Heart right ventricle (tissue), 16 donors: ENCODE measurements around the gene FAF1. TPM values are rescaled to one million over a fixed set of nuclear protein-coding genes. Genes with fewer than 3 reads are reported as not detected.
"Not testable (repeated sequence)": the region's sequence is repeated elsewhere in the genome, so short reads cannot be mapped to it uniquely, and the experiment has no call there.

Experiments used
- ATAC-seq, 8 donors: fragments of 200-7000 bp; cut with Tn5 transposase; one replicate each; pipeline ENCODE4 v1.9.1; 2020; ENCODE audit warnings: mild to moderate bottlenecking in 8 of 8, moderate library complexity in 8 of 8, moderate number of reproducible peaks in 1 of 8
- DNase-seq, 2 donors: peaks; one replicate each; pipeline ENCODE4 v3.0.0-alpha.2; 2020
- H3K27ac ChIP-seq, 10 donors: fragments of 200-600 bp; sonication (generic) in 2 of 10; one replicate each; pipeline versions ENCODE4 v1.5.0 to v1.8.0; 2020 to 2022; ENCODE audit warnings: mild to moderate bottlenecking in 3 of 10
- H3K27me3 ChIP-seq, 7 donors: fragments of 200-600 bp; one replicate each; pipeline ENCODE4 v1.8.0; 2021 to 2022; ENCODE audit warnings: mild to moderate bottlenecking in 2 of 7
- H3K36me3 ChIP-seq, 9 donors: fragments of 200-600 bp; sonication (generic) in 1 of 9; one replicate each; pipeline versions ENCODE4 v1.5.0 to v1.8.0; 2020 to 2022; ENCODE audit warnings: mild to moderate bottlenecking in 2 of 9
- H3K4me1 ChIP-seq, 9 donors: fragments of 200-600 bp; sonication (generic) in 1 of 9; one replicate each; pipeline versions ENCODE4 v1.5.0 to v1.8.0; 2020 to 2022; ENCODE audit warnings: mild to moderate bottlenecking in 4 of 9
- H3K4me3 ChIP-seq, 10 donors: fragments of 200-600 bp; sonication (generic) in 2 of 10; one replicate each; pipeline versions ENCODE4 v1.5.0 to v1.8.0; 2020 to 2022; ENCODE audit warnings: mild to moderate bottlenecking in 7 of 10, moderate library complexity in 2 of 10
- H3K9me3 ChIP-seq, 11 donors: fragments of 200-600 bp in 10 of 11; sonication (generic) in 2 of 11; one replicate each; pipeline versions ENCODE4 v1.5.0 to v1.8.0; 2013 to 2022; ENCODE audit warnings: mild to moderate bottlenecking in 2 of 11, control low read depth in 1 of 11, moderate library complexity in 1 of 11
- CTCF ChIP-seq, 9 donors: fragments of 200-600 bp; sonication (generic) in 2 of 9; IDR thresholded peaks; one replicate each; pipeline versions ENCODE4 v1.5.0 to v1.8.0; 2021 to 2022; ENCODE audit warnings: antibody characterized with exemption in 9 of 9, mild to moderate bottlenecking in 5 of 9, moderate library complexity in 1 of 9
- WGBS, 2 donors: extraction: QIAGEN DNeasy Blood & Tissue Kit; methylation state at CpG; one replicate each; pipeline ENCODE4 v1.1.7; 2013; ENCODE audit warnings: inconsistent platforms in 1 of 2; 5-methylcytosine and 5-hydroxymethylcytosine counted together
- intact Hi-C, 10 donors: fragments of 100-400 bp; cut with DNase I; formaldehyde crosslinking; loops; one replicate each; pipeline versions ENCODE4 v1.11.1 to v1.14.2; 2022
- polyA plus RNA-seq, 2 donors: library from polyadenylated mRNA; stranded (reverse); fragments of 200-250 nt; gene quantifications; one replicate each; pipeline ENCODE4 v1.2.3, GENCODE V29; 2013
- total RNA-seq, 10 donors: library from RNA; stranded (reverse); fragmentation: NEBNext Ultra II Directional in 3 of 10; extraction: Animal tissue kit (Norgen Biotek cat#: 25700) in 3 of 10; gene quantifications; one replicate each; pipeline versions ENCODE4 v1.2.1 to v1.2.4, GENCODE V29; 2021 to 2023
- donor health status: Arrhythmogenic right ventricular cardiomyopathy.
- donor health status: ischemic (EF 13 %, LVEDD 7.1; RV severe dilation, severe dysfunction).
- donor health status: healthy with polysubstance abuse.
- donor health status: DM: no; HTN: yes; CAD: no.
- donor health status: DM: no; HTN: no; CAD: no.
- donor health status: ischemic (EF 25% LVEDD 6.9; RV normal size, moderate dysfunction).
- donor health status: ischemic (EF 25% LVEDD 5.7; RV mildly dilated, moderate dysfunction).
- donor health status: healthy.
- donor health status: DM: yes; HTN: yes; CAD: no.
- donor health status: Ischemic cardiomyopathy.
- donor health status: ischemic (EF 35%, LVEDD 5.7; RV mildly dilated, moderate dysfunction).
- donor health status: nonischemic (EF 11% LVEDD 7.7; RV severe dilation, severe dysfunction).
- donor health status: DM: yes; HTN: yes; CAD: no.
- donor health status: PGD.
- donor health status: ischemic (EF 29% LVEDD 5.4; RV normal size, mild dysfunction).
- donor health status: nonischemic (EF 23%, LVEDD 6.1; RV moderate dilation, normal function).

The FAF1 gene
- total and polyA plus RNA-seq, 12 donors, result 30.9 to 102 (median 88.9) TPM

GRCh38 chr1:50542362-50542761, 417.7 kb downstream of the FAF1 start:
- ATAC-seq (no peak), DNase-seq (no peak)
- Histone ChIP-seq H3K27me3 (no peaks in the 10 kb centered on the region), H3K27ac (no peak overlapping the region), H3K9me3 (no peaks in the 10 kb centered on the region), H3K4me1 (no peaks in the 10 kb centered on the region), H3K4me3 (no peak overlapping the region), H3K36me3 (peaks cover 0 to 21% (median 0%) of the 10 kb centered on the region in 9 donors)
- intact Hi-C loops, result no loop called here
- no peak for TF ChIP-seq CTCF (IDR thresholded peaks at IDR 0.05)

GRCh38 chr1:50538476-50538875, 421.6 kb downstream of the FAF1 start:
- no peaks in the 10 kb centered on the region for H3K4me1 ChIP-seq
- no peak for TF ChIP-seq CTCF (IDR thresholded peaks at IDR 0.05)
- intact Hi-C loops, result no loop called here
- ATAC-seq (no peak), DNase-seq (no peak)
- no peak overlapping the region for H3K4me3 ChIP-seq
- WGBS, 2 donors, result 92 to 94% methylated on average over 1 of the region's 1 CpG
- H3K36me3 ChIP-seq, result peaks cover 0 to 55% (median 0%) of the 10 kb centered on the region in 9 donors
- no peak overlapping the region for H3K27ac ChIP-seq
- H3K27me3 ChIP-seq, result no peaks in the 10 kb centered on the region
- no peaks in the 10 kb centered on the region for H3K9me3 ChIP-seq

GRCh38 chr1:50531601-50532000, 428.5 kb downstream of the FAF1 start:
- Histone ChIP-seq H3K4me1 (no peaks in the 10 kb centered on the region), H3K9me3 (no peaks in the 10 kb centered on the region), H3K36me3 (peaks cover 0 to 47% (median 4%) of the 10 kb centered on the region in 9 donors), H3K27me3 (no peaks in the 10 kb centered on the region), H3K4me3 (no peak overlapping the region), H3K27ac (no peak overlapping the region)
- no peak for TF ChIP-seq CTCF (IDR thresholded peaks at IDR 0.05)
- WGBS, 2 donors, result 95 to 100% methylated on average over 1 of the region's 1 CpG
- intact Hi-C loops, result no loop called here
- DNase-seq (no peak), ATAC-seq (no peak)

- no peak for TF ChIP-seq CTCF (IDR thresholded peaks at IDR 0.05)
- Histone ChIP-seq H3K4me3 (no peak overlapping the region), H3K27me3 (no peaks in the 10 kb centered on the region), H3K27ac (no peak overlapping the region), H3K9me3 (no peaks in the 10 kb centered on the region), H3K4me1 (no peaks in the 10 kb centered on the region), H3K36me3 (peaks cover 0 to 47% (median 4%) of the 10 kb centered on the region in 9 donors)
- DNase-seq, result no peak
- ATAC-seq, result no peak
- 64 to 72% methylated on average over 2 of the region's 2 CpGs for WGBS, 2 donors
- intact Hi-C loops, result no loop called here
Observed at GRCh38 chr1:50531027-50531426, 429.0 kb downstream of the FAF1 start.

GRCh38 chr1:50529510-50529909, 430.6 kb downstream of the FAF1 start:
- no peak for TF ChIP-seq CTCF (IDR thresholded peaks at IDR 0.05)
- no peak overlapping the region for H3K27ac ChIP-seq
- ATAC-seq (no peak), DNase-seq (no peak)
- H3K9me3 ChIP-seq, result no peaks in the 10 kb centered on the region
- H3K4me1 ChIP-seq, result no peaks in the 10 kb centered on the region
- no peak overlapping the region for H3K4me3 ChIP-seq
- H3K27me3 ChIP-seq, result no peaks in the 10 kb centered on the region
- intact Hi-C loops, result no loop called here
- peaks cover 0 to 51% (median 7%) of the 10 kb centered on the region in 9 donors for H3K36me3 ChIP-seq

- WGBS, 2 donors, result 97 to 99% methylated on average over 3 of the region's 3 CpGs
- H3K4me1 ChIP-seq, H3K27me3 ChIP-seq, H3K4me3 ChIP-seq, DNase-seq, intact Hi-C loops, H3K27ac ChIP-seq, ATAC-seq: not testable (repeated sequence)
- peaks cover 0 to 51% (median 7%) of the 10 kb centered on the region in 9 donors for H3K36me3 ChIP-seq
- peaks cover 0 to 15% (median 7%) of the 10 kb centered on the region in 11 donors for H3K9me3 ChIP-seq
Observed at GRCh38 chr1:50527987-50528320, 432.1 kb downstream of the FAF1 start.
